ENCODE results near the gene ATOH8.

Gene ATOH8

GRCh38 chr2:85802354-85803103 lies 48.7 kb downstream of the ATOH8 start:
- no peak for ATAC-seq

GRCh38 chr2:85803704-85804425 lies 50.1 kb downstream of the ATOH8 start:
- no peak for DNase-seq
- no peak for ATAC-seq

More at GRCh38 chr2:85802354-85803103, 48.7 kb downstream of the ATOH8 start:
- DNase-seq, result no peak

- ATAC-seq (no peak), DNase-seq (peak; percentile 33)
Observed at GRCh38 chr2:85804583-85804982, 50.8 kb downstream of the ATOH8 start.

GRCh38 chr2:85806358-85807118 lies 52.7 kb downstream of the ATOH8 start:
- DNase-seq, result no peak

GRCh38 chr2:85807756-85808155 lies 54.0 kb downstream of the ATOH8 start:
- no peak for ATAC-seq
- no peak for DNase-seq

More at GRCh38 chr2:85806358-85807118, 52.7 kb downstream of the ATOH8 start:
- no peak for ATAC-seq

- ATAC-seq (no peak), DNase-seq (no peak)
Observed at GRCh38 chr2:85810371-85811179, 56.8 kb downstream of the ATOH8 start.

GRCh38 chr2:85811180-85812093 lies 57.6 kb downstream of the ATOH8 start:
- ATAC-seq (no peak), DNase-seq (no peak)

- ATAC-seq (no peak), DNase-seq (no peak)
Observed at GRCh38 chr2:85812094-85812735, 58.4 kb downstream of the ATOH8 start.

GRCh38 chr2:85813211-85813981 lies 59.6 kb downstream of the ATOH8 start:
- ATAC-seq (no peak), DNase-seq (no peak)

GRCh38 chr2:85813982-85814801 lies 60.4 kb downstream of the ATOH8 start:
- ATAC-seq (peak; percentile 89), DNase-seq (peak; percentile 89)

- ATAC-seq (no peak), DNase-seq (no peak)
Observed at GRCh38 chr2:85814802-85815550, 61.2 kb downstream of the ATOH8 start.

GRCh38 chr2:85819811-85820510 lies 66.2 kb downstream of the ATOH8 start:
- no peak for DNase-seq
- ATAC-seq, result no peak

GRCh38 chr2:85822766-85823165 lies 69.0 kb downstream of the ATOH8 start:
- ATAC-seq (no peak), DNase-seq (no peak)

- ATAC-seq (no peak), DNase-seq (no peak)
Observed at GRCh38 chr2:85823951-85824350, 70.2 kb downstream of the ATOH8 start.

GRCh38 chr2:85826990-85827878 lies 73.4 kb downstream of the ATOH8 start:
- DNase-seq (peak; percentile 85), ATAC-seq (peak; percentile 95)

GRCh38 chr2:85827879-85828569 lies 74.2 kb downstream of the ATOH8 start:
- DNase-seq, result no peak
- no peak for ATAC-seq
